ENCODE measurements around the gene PZP. TPM values are rescaled to one million over a fixed set of nuclear protein-coding genes. Genes with fewer than 3 reads are reported as not detected.

Gene PZP
- total and polyA plus RNA-seq, 10 of the 15 experiments (the other 5 are each of a cell fraction or from before 2014, with no cell fraction given), result not detected

DNA sequence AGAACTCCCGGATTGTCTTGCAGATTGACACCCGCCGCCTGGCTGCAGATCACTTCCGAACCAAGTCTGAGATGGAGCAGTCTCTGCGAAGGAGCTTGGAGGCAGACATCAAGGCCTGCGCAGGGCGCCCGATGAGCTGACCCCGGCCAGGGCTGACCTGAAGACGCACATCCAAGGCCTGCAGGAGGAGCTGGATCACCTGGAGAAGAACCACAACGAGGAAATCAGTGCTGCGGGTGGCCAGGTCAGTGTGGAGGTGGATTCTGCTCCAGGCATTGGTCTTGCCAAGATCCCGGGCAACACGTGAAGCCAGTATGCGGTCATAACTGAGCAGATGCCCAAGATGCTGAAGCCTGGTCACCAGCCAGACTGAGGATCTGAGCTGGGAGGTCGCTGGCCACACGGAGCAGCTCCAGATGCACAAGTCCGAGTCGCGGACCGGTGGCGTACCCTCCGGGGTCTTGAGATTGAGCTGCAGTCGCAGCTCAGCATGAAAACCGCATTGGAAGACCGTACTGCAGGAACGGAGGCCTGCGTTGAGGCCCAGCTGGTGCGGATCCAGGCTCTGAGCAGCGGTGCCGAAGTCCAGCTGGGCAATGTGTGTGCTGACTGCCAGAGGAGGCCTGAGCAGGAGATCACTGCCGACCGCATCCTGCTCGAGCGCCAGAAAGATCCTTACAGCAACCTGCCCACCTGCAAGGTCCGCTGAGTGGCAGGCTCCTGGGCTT is 80.1 kb downstream of the PZP start (continued):
- TF ChIP-seq, protein P1, sequence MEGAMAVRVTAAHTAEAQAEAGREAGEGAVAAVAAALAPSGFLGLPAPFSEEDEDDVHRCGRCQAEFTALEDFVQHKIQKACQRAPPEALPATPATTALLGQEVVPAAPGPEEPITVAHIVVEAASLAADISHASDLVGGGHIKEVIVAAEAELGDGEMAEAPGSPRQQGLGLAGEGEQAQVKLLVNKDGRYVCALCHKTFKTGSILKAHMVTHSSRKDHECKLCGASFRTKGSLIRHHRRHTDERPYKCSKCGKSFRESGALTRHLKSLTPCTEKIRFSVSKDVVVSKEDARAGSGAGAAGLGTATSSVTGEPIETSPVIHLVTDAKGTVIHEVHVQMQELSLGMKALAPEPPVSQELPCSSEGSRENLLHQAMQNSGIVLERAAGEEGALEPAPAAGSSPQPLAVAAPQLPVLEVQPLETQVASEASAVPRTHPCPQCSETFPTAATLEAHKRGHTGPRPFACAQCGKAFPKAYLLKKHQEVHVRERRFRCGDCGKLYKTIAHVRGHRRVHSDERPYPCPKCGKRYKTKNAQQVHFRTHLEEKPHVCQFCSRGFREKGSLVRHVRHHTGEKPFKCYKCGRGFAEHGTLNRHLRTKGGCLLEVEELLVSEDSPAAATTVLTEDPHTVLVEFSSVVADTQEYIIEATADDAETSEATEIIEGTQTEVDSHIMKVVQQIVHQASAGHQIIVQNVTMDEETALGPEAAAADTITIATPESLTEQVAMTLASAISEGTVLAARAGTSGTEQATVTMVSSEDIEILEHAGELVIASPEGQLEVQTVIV (IDR thresholded peaks at IDR 0.05; ENCODE audit: borderline replicate concordance, partially characterized antibody), result no peak
- TF ChIP-seq JUND (IDR thresholded peaks at IDR 0.05; ENCODE audit: low read depth, low read length) (no peak), MEF2B (IDR thresholded peaks at IDR 0.05; ENCODE audit: partially characterized antibody, poor library complexity, severe bottlenecking) (no peak), RELA (IDR thresholded peaks at IDR 0.05; ENCODE audit: borderline replicate concordance, partially characterized antibody) (no peak), POLR2A (IDR thresholded peaks at IDR 0.05; ENCODE audit: low read depth, low read length) (no peak), TARDBP (IDR thresholded peaks at IDR 0.05; ENCODE audit: borderline replicate concordance) (no peak), PAX8 (IDR thresholded peaks at IDR 0.05) (no peak), RAD21 (IDR thresholded peaks at IDR 0.05; ENCODE audit: insufficient read depth, low read depth, low read length) (no peak)
- TF ChIP-seq, protein P2, sequence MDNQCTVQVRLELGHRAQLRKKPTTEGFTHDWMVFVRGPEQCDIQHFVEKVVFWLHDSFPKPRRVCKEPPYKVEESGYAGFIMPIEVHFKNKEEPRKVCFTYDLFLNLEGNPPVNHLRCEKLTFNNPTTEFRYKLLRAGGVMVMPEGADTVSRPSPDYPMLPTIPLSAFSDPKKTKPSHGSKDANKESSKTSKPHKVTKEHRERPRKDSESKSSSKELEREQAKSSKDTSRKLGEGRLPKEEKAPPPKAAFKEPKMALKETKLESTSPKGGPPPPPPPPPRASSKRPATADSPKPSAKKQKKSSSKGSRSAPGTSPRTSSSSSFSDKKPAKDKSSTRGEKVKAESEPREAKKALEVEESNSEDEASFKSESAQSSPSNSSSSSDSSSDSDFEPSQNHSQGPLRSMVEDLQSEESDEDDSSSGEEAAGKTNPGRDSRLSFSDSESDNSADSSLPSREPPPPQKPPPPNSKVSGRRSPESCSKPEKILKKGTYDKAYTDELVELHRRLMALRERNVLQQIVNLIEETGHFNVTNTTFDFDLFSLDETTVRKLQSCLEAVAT (IDR thresholded peaks at IDR 0.05), result no peak
